HG03103 (cell line): ENCODE data around the gene JAG2.

ENCODE experiments used
- ATAC-seq: cut with Tn5 transposase; IDR thresholded peaks from one replicate; pipeline ENCODE4 v1.9.1; 2021; ENCODE audit warnings: low read depth; ENCODE audit not compliant: unreplicated experiment

JAG2 gene

GRCh38 chr14:105204206-105204930, 35.8 kb upstream of the JAG2 start:
- ATAC-seq: no peak

- ATAC-seq: no peak
Measured at GRCh38 chr14:105203701-105204100, 35.1 kb upstream of the JAG2 start.

- no peak for ATAC-seq
Measured at GRCh38 chr14:105203057-105203531, 34.5 kb upstream of the JAG2 start.

GRCh38 chr14:105201925-105202513, 33.4 kb upstream of the JAG2 start:
- no peak for ATAC-seq

GRCh38 chr14:105201156-105201924, 32.8 kb upstream of the JAG2 start:
- no peak for ATAC-seq

GRCh38 chr14:105200641-105201040, 32.1 kb upstream of the JAG2 start:
- no peak for ATAC-seq

- no peak for ATAC-seq
Measured at GRCh38 chr14:105200074-105200473, 31.5 kb upstream of the JAG2 start.

- ATAC-seq: no peak
Measured at GRCh38 chr14:105199093-105199492, 30.5 kb upstream of the JAG2 start.

- ATAC-seq: no peak
Measured at GRCh38 chr14:105198588-105198987, 30.0 kb upstream of the JAG2 start.

- ATAC-seq: no peak
Measured at GRCh38 chr14:105197211-105197641, 28.6 kb upstream of the JAG2 start.

GRCh38 chr14:105196265-105196960, 27.8 kb upstream of the JAG2 start:
- ATAC-seq: no peak

GRCh38 chr14:105195522-105196264, 27.1 kb upstream of the JAG2 start:
- ATAC-seq: no peak

GRCh38 chr14:105195051-105195450, 26.5 kb upstream of the JAG2 start:
- ATAC-seq: no peak

- no peak for ATAC-seq
Measured at GRCh38 chr14:105193916-105194782, 25.6 kb upstream of the JAG2 start.

- no peak for ATAC-seq
Measured at GRCh38 chr14:105192866-105193731, 24.5 kb upstream of the JAG2 start.

- ATAC-seq: no peak
Measured at GRCh38 chr14:105187935-105188524, 19.5 kb upstream of the JAG2 start.

- no peak for ATAC-seq
Measured at GRCh38 chr14:105187116-105187515, 18.5 kb upstream of the JAG2 start.

- no peak for ATAC-seq
Measured at GRCh38 chr14:105185973-105186372, 17.4 kb upstream of the JAG2 start.
